GM19324 (cell line): ENCODE data around the gene DNPH1.

Experiments
- ATAC-seq: cut with Tn5 transposase; IDR thresholded peaks from one replicate; pipeline ENCODE4 v1.9.1; 2021; ENCODE audit warnings: mild to moderate bottlenecking, moderate library complexity; ENCODE audit not compliant: unreplicated experiment, low FRiP score

DNPH1 gene

GRCh38 chr6:43219814-43220213 lies 9.5 kb downstream of the DNPH1 start:
- no peak for ATAC-seq

- ATAC-seq = no peak
Observed at GRCh38 chr6:43219119-43219518, 10.2 kb downstream of the DNPH1 start.

- no peak for ATAC-seq
Observed at GRCh38 chr6:43217351-43217750, 11.9 kb downstream of the DNPH1 start.

- ATAC-seq = no peak
Observed at GRCh38 chr6:43216200-43216599, 13.1 kb downstream of the DNPH1 start.

- no peak for ATAC-seq
Observed at GRCh38 chr6:43215066-43215465, 14.2 kb downstream of the DNPH1 start.

- ATAC-seq = no peak
Observed at GRCh38 chr6:43213431-43213830, 15.8 kb downstream of the DNPH1 start.

- ATAC-seq = no peak
Observed at GRCh38 chr6:43211955-43212354, 17.3 kb downstream of the DNPH1 start.

- ATAC-seq = no peak
Observed at GRCh38 chr6:43207286-43207685, 22.0 kb downstream of the DNPH1 start.

- no peak for ATAC-seq
Observed at GRCh38 chr6:43205849-43206248, 23.4 kb downstream of the DNPH1 start.

GRCh38 chr6:43204271-43205105 lies 24.8 kb downstream of the DNPH1 start:
- ATAC-seq = no peak

GRCh38 chr6:43203718-43204095 lies 25.6 kb downstream of the DNPH1 start:
- ATAC-seq = no peak

GRCh38 chr6:43203029-43203717 lies 26.1 kb downstream of the DNPH1 start:
- no peak for ATAC-seq

GRCh38 chr6:43202451-43202850 lies 26.8 kb downstream of the DNPH1 start:
- no peak for ATAC-seq

- no peak for ATAC-seq
Observed at GRCh38 chr6:43200541-43200940, 28.7 kb downstream of the DNPH1 start.

GRCh38 chr6:43199912-43200311 lies 29.4 kb downstream of the DNPH1 start:
- no peak for ATAC-seq

- no peak for ATAC-seq
Observed at GRCh38 chr6:43196337-43196736, 32.9 kb downstream of the DNPH1 start.

- no peak for ATAC-seq
Observed at GRCh38 chr6:43193929-43194328, 35.4 kb downstream of the DNPH1 start.

- ATAC-seq = no peak
Observed at GRCh38 chr6:43192911-43193310, 36.4 kb downstream of the DNPH1 start.

GRCh38 chr6:43189776-43190304 lies 39.4 kb downstream of the DNPH1 start:
- no peak for ATAC-seq

GRCh38 chr6:43188426-43188825 lies 40.9 kb downstream of the DNPH1 start:
- ATAC-seq = no peak

GRCh38 chr6:43187821-43188220 lies 41.5 kb downstream of the DNPH1 start:
- ATAC-seq = no peak

- no peak for ATAC-seq
Observed at GRCh38 chr6:43186706-43187105, 42.6 kb downstream of the DNPH1 start.
